T-helper 9 cell (primary cell): ENCODE results near the gene IL9.
A peak's percentile ranks its signal among the peaks of the same experiment; 100 is the strongest.

Experiments
- DNase-seq: peaks from one replicate; pipeline ENCODE4 v3.0.0-alpha.2; 2020
- total RNA-seq, 2 donors: gene quantifications; one replicate each; lab custom pipeline; 2026; lab: John Stamatoyannopoulos, UW

The IL9 gene
- 0 reads per million in 2 donors for total RNA-seq

DNA sequence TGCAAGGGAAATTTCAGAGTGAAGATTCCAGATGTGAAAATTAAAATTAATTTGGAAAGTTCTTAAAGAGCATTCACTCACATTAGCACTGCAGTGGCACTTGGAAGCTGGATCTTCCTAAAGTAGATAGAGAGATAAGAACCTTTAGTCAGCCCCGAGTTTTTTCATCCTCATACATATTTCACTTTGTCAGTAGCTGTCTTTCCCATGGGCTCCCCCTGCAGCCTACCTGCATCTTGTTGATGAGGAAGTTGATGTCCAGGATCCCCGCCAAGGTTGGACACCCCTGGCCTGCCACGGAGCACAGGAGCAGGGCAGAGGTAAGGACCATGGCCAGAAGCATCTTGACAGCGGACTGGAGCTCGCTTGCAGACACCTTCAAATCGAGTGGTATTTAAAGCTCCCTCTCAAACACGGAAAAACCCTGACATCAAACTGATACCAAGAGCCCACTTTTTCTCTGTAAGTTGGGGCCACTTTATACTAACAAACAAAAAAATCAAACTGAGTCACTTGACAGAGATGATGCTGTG lies at the start of gene IL9:
Gene IL9 (minus strand): TSS at position 368 of the 533 bp plus-strand sequence. CDS start 25 bp downstream, at position 343.
- no peak for DNase-seq

DNA sequence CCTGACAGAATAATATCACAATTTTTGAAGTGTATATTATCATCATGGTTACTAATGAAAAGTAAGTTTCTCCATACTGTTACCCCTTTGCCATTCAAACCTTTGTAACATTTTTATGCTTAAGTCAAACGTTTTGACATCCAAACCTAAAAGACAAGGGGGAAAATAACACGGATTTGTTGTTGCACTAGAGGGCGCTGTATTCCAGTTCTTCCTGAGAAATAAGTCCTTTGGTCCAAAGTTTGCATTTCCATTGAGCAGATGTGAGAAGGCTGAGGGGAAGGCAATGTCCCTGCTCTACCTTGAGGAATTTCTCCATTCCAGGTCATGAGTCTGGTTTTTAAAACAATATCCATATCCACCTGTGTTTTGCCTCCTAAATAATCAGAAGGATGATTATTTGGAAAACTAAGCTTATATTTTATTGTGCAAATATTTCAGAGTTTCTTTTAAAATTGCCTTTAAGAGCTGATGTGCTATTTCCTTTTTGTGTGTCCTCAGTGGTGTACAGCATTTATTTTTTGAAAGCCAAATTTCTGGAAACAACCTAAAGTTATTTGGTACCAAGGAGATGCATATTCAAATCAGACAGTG lies 49.4 kb upstream of the IL9 start:
- peak; percentile 6 for DNase-seq

DNA sequence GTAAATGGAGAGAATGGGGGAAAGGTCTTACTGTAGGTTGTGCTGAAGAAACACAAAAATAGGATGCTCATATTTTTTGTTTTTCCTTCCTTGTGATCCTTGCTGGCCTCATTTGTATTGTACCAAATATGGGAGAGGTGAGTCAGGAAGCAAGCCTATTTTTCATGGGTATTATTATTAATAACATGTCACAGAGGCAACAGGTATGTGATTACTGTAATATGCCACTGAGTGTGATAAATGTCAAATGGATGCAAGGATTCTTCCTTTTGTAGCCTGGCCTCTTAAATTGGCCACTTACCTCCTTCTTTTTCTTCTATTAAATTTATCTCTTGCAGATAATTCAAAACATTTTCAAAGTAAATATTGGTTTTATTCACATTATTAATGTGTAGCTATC lies 48.9 kb upstream of the IL9 start:
- no peak for DNase-seq

DNA sequence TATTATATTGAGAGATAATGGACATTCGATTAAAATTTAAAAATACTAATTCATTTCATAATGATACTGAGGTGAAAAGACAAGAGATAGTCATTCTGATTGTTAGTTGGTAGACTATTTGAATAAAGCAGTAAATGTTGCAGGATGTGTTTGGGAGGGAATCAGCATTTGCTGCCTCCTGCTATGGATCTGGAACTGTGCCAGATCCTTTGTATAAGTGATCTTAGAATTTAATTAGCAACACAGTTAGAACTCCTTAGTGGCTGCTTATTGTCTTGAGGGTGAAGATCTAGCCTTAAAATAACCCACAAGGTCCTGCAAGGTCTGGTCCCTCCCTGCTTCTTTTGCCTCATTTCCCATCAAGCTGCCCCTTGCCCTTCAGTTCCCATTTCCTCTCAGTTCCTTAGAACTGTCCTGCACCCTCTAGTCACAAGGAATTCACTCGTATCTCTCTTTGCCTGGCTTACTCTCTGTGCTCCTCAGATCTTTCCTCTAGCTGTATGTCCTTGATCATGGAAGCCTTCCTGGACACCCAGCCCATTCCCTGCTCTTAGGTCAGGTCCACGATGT lies 46.6 kb upstream of the IL9 start:
- DNase-seq, result no peak

DNA sequence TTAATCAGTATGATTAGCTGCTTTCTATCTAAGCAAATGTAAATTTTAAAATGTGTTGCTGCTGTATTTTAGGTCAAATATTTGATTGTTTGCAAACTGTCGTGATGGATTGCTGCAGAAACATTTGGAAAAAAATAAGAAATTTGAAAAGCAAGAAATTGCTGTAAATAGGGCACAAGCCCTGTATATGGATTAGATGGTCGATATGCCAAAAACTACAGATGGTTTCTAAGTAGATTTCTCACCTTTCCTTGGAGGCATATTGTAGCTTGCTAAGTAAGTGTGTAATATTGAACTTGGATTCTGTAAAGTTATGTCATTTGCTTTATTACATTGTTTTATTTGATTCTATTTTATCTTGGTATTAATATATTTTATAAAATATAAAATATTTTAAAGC lies 46.1 kb upstream of the IL9 start:
- no peak for DNase-seq

DNA sequence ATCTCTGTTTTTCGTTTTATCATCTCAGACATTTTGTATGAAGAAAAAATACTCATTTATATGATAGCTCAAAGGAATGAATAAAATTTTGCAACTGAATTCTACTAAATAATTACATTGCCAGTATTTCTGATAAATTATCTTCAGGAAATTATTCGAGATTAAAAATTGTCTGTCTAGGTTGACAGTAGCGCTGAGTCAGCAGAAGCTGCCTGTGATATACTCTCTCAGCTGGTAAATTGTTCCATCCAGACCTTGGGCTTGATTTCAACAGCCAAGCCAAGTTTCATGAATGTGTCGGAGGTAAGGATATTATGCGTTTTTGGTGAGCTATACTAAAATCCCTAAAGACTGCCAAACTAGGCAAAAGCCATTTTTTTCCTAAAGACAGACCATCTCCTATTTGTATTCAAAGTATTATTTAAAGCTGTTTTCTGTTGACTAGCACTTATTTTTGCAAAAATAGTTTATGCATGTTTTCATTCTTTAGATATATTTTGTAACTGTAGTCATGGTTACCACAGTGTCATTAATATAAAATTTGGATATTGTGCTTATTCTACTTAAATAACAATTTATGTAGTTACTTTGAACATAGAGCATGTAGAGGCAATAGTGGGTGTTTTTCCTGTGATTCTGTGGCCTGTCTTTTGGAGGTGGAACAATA lies 41.7 kb upstream of the IL9 start:
- no peak for DNase-seq

DNA sequence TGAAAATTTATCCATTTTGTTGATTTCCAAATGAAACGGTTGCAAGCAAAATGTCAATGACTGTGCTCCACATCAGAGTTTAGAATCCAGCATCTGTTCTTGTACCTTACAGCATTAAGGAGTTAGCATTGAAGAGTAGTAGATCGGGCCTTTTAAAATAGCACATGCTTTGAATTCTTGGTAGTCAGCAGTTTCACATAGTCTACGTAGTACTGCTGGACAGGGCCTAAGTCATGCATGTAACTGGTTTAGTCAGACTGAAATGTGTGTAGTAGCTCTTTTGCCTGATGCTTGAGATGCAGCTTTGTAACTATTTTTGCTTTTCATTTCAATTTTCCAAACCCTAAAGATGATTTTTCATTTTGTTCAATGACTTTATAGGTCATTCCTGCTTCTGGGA lies 39.3 kb upstream of the IL9 start:
- DNase-seq, result no peak

DNA sequence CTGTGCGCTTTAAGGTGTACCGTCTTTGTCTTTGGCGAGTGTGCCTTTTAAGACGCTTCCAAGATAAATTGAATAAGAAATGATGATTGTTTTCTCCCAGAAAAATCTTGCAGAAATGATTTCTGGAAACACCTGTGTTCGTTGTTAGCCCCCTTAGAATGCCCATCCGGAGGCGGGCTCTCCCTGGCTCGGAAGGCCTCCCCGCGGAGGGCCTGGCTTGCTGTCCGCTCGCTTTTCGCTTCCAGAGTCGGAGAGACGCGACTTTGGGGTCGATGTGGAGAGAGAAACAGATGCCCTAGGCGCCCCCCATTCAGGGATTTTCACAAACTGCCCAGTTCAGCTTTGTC lies 35.3 kb upstream of the IL9 start:
- no peak for DNase-seq

DNA sequence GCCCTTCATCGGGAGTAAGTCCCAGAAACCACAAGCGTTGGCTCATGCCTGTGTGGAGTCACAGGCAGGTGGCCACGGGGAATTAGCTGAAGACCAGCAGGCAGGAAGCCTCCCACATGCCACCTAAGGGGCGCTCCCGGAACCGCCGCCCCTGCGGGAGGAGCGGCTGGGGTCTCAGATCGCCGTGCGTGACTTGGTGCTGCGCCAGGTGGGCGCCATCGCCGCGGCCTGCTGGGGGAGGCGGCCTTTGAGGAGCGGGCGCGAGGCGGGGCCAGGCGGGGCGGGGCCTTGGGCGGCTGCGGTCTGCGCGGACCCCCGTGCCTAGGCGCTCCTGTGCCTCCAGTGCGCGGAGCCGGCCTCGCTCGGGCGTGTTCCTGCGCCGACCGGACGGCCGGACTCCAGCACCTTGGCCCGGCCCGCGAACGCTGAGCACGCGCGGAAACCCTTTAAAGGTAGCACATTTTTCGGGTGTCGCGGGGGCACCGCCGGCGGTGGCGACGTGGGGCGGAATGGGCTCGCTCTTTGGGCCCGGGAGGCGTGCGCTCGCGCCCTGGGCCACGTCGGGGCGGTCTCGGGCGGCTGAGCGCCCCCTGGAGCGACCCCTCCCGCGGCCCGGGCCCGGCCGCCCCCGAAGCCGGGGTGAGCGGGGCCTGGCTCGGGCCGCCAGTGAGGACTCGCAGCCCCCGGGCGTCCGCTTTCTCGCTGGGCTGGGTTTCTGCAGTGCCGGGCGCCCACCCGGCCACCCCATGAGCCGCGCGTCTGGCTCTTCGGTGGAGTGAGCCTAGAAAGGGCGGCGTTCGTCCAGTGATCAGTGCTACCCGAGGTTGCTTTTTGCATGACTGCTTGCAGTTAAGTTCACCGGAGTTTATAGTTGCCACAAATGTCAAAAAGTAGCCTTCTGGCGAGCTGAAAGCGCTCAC lies 34.6 kb upstream of the IL9 start:
- DNase-seq, result no peak

DNA sequence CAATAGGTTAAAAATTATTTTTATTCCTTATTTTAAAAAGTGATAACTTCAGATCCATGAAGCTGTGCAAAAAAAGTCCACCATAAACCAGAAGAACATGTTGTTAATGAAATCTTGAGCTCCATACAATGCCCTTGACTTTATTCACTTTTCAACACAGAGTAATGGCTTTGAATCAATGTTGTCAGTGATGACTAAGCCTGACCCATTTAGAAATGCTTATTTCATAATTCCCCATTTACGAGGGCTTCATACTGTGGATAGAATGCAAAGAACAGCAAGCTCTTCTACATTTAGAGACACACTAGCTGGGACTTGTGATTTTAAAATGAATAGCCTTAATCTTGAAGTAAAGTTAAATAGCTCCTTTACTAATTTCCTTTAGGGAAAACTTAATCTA lies 25.7 kb upstream of the IL9 start:
- no peak for DNase-seq

DNA sequence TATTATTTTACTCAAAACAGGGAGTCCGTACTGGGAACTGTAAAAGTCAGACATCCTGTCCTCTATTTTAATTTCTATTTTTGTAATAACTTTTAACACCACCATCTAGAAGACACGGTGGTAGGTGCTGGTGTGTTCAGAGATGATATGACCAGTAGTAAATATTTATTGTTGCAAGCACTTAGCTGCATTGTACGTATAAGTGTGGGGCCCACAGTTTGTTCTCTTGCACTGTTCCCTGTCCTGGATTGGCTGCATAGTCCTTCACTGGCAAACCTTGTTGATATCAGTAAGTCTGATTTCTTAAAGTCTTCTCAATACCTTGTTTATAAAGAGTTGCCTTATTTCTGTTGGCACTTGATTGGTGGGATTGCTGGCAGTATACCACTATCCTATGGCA lies 24.6 kb upstream of the IL9 start:
- DNase-seq, result no peak

DNA sequence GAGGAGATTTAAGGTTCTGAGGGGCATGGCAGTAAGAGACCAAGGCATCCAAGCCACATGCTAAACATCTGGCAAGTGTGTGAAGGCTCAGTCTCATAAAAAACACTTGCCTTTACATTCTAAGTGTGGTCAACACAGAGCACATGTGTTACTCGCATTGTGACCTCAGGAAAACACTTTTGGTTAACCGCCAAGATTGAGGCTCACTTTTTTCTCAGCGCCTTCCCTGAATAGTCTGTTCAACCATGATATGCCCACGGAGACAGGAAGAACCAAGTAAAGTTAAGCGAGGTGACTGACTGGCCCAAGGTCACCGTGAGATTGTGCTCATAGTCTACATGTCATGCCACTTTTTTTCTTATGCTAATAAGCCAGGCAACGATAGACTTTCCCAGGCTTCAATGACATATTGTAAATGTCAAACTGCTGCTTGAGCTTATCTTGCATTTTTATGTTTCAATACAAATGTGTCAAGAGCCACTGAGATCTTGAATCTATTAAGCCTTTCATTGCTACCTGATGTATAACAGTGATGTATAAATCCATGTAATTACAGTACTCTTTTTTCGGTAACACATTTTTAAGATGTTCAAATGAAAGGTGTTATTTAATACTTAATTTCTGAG lies 21.1 kb upstream of the IL9 start:
- no peak for DNase-seq

DNA sequence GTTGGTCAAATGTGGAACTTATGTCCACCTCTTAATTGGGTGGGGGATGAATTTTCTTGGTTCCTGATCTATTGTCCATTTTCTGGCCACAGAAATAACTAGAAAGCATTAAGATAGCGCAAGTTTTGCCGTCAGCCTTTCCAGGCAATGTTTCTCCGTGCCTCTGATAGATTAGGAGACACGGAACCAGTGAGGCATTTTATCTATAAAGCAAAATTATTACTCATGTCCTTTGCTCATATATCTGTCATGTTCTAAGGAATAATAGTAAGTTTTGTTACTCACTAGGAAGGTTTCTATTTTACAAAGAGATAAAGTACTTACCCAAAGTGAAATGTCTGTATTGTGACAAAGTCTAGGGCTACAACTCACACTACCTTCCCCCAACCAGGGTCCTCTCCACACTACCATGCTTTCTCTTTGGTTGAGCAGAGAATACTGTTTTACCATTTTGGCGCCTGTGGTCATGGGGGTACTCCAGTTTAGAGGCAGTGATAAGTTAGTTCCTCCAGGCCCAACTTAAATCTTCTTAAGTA lies 19.9 kb upstream of the IL9 start:
- no peak for DNase-seq

DNA sequence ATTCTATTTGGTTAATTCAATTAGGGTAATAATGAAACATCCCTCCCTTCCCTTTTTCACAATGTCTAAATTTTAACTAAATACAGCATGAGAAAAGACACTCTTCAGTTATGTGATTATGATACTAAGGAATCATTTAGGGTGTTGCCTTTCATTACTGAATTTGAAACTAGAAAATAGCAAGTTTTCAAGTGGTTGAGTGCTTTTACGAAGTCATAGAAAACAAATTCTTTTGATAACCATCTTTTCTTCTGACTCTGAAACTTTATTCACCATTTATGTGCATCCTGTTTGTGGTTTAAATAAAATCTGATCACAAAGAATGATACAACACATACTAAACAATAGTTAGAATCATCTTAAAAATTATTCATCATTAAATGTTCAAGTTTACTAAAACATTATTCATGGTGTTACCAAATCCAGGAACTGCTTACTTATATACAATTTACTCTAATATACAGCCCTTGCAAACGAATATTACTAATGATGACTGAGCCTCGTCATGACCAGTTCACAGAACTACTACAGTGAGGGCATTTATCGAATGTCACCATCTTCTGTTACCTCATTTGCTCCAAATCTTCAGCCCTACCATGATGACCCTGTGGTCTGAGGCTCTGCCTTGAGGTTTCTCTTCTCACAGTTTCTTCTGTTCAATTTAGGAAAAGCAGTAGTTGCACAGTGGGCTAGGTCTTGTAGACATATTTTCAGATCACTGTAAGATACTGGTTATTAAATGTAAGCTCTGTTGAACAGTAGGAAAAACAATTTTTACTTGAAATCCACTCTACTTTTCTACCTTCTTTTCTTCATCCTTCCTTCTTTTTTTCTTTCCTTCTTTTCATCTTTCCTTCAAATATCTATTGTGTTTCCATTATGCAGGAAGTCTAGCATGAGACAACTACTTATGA lies 18.3 kb upstream of the IL9 start:
- no peak for DNase-seq

DNA sequence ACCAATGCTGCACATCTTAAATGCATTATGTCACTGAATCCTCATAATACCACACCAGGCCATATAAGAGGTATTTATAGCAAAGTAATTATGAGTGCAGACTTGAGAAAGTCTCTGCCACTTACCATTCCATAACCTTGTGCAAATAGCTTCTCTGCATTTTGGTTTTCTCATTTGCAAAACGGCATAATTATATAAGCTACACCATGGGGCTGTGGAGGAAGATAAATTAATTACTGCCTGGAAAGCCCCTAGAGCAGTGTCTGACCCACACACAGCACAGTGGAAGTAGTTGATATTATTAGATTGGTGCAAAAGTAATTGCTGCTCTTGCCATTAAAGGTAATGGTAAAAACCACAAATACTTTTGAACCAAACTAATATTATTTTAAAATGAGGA lies 9.5 kb upstream of the IL9 start:
- no peak for DNase-seq

DNA sequence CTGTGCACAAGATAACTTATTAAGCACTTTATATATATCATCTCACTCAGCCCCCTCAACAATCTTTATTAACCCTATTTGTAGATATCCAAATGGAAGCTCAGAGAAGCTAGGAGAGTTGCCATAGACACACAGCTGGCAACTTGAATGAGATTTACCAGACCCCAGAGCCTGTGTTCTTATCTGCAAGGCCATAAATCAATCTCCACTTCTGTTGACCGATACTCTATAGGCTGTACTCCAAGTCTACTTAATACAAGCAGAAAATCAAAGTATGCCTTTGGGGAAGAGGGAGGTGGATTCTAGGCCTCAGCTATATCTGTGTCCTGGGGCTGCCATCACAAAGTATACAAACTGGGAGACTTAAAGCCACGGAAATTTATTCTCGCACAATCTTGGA lies 6.0 kb upstream of the IL9 start:
- no peak for DNase-seq

DNA sequence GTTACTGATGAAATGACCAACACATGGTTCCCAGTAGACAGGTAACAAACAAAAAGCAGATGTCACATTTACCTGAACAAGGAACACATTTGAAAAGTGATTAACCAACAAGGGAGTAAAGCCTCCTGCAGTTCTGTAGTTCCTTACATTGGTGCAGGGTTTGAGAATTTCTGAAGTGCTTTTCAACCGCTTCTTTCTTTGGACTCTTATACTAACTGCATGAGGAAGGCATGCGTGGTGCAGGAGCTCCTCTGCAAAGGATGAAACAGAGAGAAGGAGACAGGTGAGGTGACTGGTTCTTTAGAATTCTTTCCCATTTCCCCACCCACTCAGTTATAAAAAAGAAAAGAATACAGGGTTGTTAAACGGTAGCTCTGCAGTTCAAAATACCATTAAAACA lies 4.6 kb upstream of the IL9 start:
- no peak for DNase-seq

DNA sequence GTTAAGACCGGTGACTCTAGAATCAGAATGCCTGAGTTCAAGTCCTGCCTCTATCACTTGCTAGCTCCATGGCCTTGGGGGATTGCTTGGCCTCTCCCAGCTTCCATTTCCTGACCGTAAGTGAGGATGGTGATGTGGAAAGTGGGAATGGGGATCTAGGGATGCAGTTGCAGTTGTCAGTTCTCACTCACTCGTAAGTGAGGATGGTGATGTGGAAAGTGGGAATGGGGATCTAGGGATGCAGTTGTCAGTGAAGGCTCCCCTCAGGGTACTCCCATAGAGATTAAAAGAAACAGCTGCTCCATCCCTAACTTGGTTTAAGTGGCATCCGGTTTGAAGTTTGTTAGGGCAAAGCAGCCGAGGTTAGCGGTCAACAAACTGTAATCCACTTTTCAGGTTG lies 3.0 kb upstream of the IL9 start:
- no peak for DNase-seq

DNA sequence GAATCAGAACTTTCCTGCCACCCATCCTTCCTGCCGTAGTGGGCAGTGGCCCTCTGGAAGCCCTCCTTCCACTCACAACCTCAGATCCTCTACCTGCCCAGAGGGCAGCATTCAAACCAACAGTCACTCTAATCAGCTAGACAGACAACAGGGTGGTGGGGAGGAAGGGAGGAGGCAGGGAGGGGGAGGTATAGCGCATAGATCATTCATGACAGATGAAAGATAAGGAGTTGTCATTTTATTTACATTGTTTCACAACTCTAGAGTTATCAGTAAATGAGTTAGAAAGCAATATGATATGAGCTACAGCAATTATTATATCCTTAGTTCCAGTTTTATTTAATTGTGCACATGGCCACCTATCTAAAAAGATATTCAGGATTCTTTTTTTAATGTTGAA lies 852 bp downstream of the IL9 start:
- no peak for DNase-seq

DNA sequence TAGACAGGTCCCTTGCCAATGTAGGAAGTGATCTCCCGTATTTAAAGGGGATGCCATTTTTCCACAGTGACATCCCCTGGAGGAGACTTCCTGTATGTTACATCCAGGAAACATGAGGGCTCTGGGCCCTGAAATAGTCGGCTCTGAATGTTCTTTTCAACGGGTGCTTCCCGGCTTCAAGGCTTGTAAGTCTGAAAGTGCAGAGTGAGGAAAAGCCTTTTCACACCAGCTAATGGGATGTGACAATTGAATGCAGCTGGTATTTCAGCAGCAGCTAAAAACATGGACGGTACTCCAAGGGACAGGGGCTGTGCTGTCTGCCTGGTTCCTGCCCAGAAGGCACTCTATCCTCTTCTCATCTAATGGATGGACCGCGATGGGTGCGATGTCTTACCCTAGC lies 1.4 kb downstream of the IL9 start:
- DNase-seq, result no peak

DNA sequence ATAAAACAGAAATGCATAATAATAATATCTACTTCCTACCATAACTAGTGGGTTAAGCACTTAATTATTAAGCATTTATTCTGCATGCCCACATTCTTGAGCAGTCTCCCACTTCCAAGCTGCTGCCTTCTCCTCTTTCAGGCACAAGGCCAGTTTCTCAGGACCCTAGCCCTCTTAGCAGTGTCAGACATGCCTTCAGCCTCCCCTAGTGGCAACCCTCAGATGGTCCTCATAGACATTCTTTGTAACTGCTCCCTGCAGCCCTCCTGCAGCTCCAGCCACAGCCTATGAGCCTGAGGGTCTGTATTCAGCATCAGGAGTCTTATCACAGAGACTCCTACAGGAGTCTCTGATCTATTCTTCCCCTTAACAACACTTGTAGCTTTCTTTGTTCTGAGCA lies 3.9 kb downstream of the IL9 start:
- no peak for DNase-seq

DNA sequence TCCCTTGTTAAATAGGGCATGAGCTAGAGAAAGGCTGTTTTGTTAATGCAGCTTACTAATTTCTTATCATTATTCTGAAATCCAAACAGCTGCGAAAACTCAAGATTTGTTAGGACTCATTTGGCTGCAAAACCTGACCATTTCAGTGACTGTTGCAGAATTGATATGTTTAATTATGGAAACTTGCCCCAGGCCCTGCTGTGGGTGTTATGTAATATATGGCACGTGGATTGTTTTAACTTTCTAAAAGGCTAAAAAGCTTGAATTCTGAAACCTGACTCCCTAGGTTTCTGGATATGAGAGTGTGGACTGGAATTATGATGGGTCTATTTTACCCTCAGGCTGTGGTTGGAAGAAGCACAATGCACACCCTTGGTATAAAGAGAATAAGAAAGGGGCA lies 4.4 kb downstream of the IL9 start:
- no peak for DNase-seq
